Activated CD4-positive, alpha-beta T cell treated with anti-CD3 and anti-CD28 coated beads, Interleukin-2, amount 50 U/mL, for 1 hour (primary cell): Measurements from ENCODE around the gene COL11A1.
"Not testable (repeated sequence)": the region's sequence is repeated elsewhere in the genome, so short reads cannot be mapped to it uniquely, and the experiment has no call there.

Experiments used
- DNase-seq: peaks from one replicate; pipeline ENCODE4 v3.0.0-alpha.2; 2020

Gene COL11A1

DNA sequence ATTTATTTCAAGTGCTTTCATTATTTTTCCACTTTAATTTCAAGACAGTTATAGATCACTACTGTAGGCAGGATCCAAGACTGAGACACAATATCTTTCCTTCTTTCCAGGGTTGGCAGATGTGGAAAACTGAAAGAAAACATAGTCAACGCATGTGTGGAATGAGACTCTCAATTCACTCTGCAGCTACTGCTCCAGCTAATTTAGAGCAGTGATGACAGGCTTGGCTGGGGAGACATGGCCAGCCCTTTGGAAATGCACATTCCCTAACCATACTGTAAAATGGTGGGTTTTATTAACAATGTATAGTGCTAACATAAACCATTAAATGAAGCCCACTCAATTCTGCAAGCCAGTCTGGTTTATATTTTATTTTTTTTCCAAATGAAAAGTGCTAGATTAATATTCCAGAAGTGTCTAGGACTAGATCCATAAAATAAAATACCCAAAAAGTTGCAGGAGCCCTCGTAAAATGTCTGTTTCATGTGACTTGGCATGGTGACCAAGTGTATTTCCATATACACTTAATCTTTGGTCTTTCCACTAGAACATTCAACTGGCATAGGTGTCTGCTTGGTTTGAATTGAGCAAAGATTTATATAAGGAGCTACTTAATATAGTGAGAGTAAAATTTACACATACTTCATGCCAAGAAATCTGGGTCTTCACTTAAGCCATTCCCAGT, 32.9 kb downstream of the COL11A1 start:
- no peak for DNase-seq

DNA sequence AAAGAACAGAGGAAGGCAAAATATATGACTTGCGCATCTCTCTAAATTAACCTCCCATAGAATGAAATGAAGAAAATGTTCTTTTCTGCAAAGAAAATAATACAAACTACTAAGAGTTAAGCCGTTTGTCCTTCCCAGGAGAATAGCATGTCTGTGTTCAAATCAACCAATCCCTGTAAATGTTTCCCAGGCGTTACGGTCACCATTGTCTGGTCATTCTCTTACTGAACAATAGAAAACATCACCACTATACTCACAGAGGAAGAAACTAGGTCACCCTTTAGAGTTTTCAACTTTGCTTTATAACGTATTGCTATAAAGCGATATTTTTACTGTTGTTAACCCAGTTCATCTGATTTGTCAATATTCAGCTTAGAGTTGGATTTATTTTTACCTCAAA, 34.1 kb downstream of the COL11A1 start:
- DNase-seq = no peak

DNA sequence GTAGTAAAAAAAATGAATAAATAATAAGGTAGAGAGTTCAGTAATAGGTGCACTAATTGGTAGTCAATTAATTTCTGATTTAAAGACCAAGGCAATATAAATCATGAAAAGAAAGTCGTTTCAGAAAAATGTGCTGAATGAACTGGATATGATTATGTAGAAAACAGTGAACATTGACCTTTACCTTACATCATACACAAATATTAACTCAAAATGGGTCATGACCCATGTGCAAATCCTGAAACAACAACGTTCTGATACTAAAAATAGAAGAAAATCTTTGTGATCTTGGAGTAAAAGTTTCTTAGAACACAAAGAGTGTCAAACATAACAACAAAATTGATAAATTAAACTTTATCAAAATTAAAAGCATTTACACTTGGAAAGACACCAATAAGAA, 39.1 kb downstream of the COL11A1 start:
- DNase-seq = no peak

DNA sequence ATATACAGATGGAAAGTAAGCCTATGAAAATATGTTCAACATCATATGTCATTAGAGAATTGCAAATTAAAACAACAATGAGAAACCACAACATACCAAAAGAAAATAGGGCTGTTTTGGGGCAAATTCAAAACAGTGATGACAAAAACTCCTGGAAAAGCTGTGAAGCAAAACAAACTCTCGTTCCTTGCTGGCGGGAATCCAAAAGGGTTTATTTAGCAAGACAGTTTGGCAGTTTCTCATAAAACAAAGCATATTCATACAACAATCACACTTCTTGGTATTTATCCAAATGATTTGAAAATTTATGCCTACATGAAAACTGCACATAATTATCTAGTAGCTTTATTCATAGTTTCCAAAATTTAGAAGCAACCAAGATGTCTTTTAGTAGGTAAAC, 44.4 kb downstream of the COL11A1 start:
- no peak for DNase-seq

DNA sequence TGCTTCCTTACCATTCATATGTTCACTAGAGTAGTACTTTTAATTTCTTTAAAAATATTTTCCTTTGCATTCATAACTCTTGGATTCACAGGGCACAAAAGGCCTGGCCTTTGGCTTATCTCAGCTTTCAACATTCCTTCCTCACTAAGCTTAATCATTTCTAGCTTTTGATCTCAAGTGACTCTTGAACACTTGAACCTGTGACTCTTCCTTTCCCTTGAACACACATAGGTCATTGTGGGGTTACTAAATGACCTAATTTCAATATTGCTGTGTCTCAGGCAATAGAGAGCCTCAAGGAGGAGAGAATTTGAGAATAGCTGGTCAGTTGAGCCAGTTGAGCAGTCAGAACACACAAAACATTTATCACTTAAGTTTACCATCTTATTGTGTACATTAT, 49.9 kb downstream of the COL11A1 start:
- DNase-seq = no peak

DNA sequence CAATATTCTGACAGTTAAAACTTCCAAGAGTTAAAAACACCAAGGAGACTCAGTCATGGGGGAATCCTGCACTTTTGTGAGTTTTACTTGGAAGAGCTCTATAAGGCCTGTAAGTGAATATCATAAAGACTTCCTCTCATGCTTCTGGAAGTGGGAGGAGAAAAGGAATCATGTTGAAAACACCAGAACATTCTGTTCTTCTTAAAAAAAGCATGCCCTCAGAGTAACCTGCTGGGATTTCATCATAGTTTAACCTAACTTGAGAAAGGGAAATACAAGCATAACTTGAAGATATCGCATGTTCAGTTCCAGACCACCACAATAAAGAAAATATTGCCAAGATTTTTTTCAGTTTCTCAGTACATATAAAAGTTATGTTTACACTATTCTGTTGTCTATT, 51.9 kb downstream of the COL11A1 start:
- no peak for DNase-seq

DNA sequence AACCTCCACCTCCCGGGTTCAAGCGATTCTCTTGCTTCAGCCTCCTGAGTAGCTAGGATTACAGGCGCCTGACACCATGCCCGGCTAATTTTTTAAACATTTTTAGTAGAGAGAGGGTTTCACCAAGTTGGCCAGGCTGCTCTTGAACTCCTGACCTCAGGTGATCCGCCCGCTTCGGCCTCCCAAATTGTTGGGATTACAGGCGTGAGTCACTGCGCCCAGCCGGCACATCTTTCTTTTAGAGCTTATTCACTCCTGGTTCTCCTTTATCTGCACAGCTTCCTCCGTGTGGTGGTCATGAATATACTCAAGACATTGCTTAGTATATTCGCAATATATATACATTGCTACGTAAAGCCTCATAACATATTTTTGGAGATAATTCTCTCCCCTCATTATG, 80.2 kb downstream of the COL11A1 start:
- DNase-seq = not testable (repeated sequence)

DNA sequence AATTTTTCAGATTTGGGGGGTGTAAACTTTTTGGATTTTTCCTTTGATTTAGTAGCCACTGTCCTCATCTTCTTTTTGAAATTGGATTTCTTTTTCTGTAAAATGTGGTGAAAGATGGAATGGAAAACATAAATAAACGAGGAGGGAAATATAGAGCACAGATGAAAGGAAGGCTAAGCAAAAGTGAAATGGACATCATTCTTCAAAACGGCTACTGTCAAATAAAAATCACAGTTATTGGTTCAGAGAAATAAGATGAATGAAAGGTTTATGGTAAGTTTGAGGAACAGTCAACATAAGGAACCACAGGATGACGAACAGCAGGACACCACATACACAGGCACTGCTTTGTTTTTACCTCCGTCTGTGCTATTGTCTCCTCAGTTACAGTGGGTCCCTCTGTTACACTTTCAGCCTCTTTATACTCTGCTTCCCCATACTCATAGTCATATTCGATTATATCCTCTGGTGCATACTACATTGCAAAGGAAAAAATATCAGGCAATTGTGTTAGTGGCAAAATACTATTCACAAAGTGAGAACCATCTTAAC, 82.4 kb downstream of the COL11A1 start:
- no peak for DNase-seq

DNA sequence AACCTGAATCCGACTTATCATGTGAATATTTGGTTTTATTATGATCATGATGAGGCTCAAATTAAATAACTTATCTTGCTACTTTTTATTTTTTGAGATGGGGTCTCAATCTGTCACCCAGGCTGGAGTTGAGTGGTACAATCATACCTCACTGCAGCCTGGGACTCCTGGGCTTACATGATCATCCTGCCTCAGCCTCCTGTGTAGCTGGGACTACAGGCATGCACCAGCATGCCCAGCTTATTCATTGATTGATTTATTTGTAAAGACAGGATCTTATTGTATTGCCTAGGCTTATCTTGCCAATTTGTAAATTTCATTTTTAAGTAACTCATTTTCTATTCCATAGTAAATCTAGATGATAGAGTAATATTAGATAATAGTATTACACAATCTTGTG, 84.3 kb downstream of the COL11A1 start:
- DNase-seq = no peak

DNA sequence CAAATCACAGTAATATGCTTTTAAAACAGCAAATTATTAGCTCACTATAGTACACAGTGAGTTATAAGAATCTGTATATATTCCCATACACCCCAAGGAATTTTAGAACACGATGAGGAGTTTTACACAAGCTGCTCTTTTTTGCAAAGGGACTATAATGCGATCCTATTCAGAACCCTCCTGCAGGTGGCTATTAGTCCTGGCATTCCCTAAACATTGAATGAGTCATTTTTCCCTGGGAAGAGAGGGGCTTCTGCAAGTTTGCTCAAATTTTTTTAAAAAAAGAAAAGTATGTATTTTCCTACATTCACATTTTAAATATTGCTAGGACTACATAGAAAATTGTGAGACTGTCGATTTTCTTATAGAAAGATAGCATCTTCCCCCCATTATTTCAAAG, 106.3 kb downstream of the COL11A1 start:
- no peak for DNase-seq

DNA sequence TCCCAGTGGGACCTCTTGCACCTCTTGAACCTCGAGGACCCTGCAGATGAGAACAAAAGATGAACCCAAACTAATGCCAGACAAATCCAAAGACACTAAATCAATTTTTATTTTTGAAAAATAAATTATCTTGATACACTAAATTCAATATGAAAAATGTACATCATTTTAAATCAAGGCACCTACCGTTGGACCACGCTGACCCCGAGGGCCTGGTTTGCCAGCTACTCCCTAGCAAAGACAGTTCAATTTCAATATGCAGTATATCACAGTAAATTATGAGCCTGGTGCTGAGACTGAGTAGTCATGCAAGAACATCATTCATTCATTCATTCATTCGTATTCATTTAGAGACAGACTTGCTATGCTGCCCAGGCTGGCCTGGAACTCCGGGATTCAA, 129.4 kb downstream of the COL11A1 start:
- no peak for DNase-seq

DNA sequence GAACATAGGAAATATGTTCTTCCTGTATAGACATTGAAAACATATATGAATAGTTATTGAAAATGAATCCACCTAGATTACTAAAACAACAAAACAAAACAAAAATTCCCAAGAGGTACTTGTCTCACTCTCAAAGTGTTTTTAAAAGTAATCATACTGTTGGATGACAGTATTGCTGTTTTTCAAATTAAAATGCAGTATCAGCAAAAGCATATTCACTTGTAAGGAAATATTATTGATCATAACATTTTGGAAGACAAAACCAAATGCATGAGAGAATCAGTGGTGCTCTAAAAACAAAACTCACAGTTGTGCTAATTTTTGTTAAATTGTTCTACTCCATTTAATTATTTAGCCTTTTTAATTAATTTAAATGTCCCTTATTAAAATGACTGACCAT, 131.0 kb downstream of the COL11A1 start:
- no peak for DNase-seq

DNA sequence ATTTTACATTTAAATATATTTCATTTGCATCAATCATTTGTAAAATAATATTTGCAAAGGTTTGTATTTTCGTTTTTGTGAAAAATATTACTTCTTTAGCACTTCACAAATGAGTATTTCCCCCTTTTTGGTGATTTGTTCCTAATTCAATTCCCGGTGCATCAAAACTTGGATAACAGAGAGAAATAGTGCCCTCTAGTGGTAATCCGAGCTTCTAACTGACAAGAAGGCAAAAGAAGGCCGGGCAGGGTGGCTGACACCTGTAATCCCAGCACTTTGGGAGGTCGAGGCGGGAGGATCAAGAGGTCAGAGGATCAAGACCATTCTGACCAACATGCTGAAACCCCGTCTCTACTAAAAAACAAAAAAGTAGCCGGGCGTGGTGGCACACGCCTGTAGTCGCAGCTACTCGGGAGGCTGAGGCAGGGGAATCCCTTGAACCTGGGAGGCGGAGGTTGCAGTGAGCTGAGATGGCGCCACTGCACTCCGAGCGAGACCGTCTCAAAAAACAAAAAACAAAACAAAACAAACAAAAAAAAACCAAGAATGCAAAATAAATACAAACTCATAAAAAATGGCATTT, 137.7 kb downstream of the COL11A1 start:
- DNase-seq = no peak

DNA sequence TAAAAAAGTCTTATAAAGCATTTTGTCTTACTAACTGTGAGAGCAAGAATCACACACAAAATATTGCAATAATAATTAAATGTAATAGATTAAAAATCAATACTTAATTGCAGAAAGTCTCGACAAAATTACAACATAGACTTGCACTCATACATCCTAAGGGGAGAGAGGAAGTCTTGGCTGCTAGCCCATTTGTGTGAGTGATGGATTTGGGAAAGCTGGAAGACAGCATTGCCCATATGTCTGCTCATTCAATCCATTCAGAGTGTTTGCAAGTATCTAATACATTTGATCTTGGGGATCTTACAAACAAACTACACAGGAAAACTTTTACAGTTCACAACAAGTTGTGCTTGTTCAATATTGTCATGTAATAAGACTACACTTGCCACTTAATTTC, 140.5 kb downstream of the COL11A1 start:
- no peak for DNase-seq

DNA sequence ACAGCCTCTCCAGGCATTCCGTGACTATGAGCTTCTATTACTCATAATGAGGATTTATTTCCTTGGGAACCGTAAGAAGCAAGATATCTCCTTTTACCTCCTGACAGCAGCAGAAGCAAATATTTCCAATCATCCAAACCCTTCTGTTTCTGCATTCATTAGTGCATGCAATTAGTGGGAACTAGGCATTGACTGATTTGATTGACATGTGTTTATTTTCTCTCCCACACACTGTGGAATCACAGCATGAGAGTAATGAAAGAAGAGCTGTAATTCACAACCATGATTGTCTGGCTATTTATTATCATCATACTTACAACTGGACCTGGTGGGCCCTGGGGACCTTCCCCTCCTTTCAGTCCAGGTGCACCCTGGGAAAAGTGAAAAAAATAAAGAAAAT, 146.8 kb downstream of the COL11A1 start:
- no peak for DNase-seq

DNA sequence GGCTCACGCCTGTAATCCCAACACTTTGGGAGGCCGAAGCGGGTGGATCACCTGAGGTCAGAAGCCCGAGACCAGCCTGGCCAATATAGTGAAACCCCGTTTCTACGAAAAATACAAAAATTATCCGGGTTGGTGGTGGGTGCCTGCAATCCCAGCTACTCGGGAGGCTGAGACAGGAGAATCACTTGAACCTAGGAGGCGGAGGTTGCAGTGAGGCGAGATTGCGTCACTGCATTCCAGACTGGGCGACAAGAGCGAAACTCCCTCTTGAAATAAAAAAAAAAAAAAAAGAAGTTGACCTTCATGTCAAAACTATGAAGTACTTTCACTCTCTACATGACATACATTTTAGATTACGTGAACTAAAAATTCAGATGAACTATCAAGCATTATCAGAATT, 153.7 kb downstream of the COL11A1 start:
- no peak for DNase-seq

DNA sequence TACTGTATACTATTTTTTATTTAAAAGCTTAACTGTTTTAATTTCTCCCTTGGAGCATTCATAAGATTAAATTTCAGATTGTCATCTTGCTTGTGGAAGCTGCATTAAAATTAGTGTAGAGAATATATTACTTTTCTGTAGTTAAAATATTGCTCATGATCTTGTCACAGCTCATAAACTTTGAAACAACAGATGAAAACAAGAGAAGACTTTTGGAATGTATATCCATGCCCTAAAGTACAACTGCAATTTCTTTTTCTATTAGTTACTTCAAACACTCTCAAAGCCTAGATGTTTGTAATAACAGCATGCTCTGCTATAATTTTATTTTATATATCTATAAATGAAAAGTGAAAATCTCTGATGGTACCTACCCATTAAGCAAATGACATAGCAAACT, 155.9 kb downstream of the COL11A1 start:
- no peak for DNase-seq

DNA sequence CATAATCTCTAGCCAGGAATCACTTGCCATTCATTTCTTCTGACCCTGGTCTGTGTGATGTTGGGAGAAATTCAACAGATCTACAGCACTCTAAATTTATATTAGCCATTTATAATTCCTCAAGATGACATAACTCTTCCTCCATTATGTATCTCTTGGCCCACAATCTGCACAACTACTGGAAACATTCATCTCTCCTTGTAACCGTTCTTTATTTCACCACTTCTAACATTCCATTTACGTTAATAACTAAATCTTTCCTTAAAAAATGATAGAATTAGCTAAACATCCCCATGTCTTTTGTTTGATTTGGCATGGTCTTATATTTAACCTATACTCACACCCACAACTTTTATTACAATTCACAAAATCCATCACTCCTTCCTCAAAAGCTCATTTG, 166.0 kb downstream of the COL11A1 start:
- no peak for DNase-seq

DNA sequence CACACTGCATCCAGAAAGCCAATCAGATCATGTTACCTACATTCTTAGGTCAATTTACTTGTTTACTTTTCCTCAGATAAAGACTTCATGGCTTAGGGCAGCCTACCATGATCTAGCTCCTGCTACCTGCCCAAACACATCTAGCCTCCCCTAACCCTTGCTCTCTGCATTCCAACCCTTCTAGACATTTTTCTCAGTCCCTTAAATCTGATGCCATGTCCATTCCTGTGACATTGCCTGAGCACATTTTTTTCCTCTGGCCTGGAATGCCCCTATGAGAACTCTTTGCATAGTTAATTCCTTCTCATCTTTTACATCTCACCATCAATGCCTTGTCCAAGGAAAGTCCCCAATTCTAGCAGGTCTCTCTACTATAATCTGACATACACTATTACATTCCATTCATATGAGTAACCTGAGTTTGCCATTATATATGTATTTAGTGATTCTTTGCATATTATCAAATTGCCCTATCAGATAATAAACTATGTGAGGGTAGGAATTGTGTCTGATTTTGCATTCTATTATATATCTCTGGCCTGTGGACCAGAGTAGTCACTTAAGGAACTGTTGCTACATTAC, 166.9 kb downstream of the COL11A1 start:
- no peak for DNase-seq

DNA sequence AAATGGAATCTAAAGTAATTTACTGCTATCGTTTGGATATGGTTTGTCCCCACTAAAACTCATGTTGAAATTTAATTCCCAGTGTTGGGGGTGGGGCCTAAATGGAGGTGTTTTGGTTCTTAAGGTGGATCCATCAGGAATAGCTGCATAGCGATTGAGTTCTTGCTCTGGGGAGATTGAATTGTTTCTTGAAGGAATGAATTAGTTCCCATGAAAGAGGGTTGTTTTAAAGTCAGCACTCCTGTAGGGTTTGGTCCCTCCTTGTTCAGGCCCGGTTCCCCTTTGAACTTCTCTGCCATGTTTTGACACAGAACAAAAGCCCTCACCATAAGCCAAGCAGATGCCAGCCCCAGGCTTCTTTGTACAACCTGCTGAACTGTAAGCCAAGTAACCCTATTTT, 170.9 kb downstream of the COL11A1 start:
- DNase-seq = no peak

DNA sequence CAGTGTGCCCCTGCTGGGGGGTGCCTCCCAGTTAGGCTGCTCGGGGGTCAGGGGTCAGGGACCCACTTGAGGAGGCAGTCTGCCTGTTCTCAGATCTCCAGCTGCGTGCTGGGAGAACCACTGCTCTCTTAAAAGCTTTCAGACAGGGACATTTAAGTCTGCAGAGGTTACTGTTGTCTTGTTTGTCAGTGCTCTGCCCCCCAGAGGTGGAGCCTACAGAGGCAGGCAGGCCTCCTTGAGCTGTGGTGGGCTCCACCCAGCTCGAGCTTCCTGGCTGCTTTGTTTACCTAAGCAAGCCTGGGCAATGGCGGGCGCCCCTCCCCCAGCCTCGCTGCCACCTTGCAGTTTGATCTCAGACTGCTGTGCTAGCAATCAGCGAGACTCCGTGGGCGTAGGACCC, 175.0 kb downstream of the COL11A1 start:
- DNase-seq = not testable (repeated sequence)

DNA sequence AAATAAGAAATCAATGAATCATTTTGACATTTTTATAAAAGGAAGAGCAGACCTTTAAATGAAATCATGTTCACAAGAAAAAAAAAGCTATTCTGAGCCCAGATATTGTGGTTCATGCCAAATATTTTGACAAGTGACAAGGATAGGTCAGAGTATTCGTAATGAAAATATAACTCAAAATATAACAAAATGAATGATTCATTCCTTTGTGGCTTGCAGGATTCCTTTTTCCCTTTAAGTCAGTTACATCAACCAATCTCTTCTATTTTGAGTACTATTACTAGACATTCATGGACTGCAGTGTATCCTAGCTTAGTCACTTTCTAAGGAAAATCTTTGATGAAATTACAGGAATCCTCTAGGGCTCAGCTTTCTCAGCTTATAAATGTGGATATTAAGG, 188.7 kb downstream of the COL11A1 start:
- DNase-seq = no peak

DNA sequence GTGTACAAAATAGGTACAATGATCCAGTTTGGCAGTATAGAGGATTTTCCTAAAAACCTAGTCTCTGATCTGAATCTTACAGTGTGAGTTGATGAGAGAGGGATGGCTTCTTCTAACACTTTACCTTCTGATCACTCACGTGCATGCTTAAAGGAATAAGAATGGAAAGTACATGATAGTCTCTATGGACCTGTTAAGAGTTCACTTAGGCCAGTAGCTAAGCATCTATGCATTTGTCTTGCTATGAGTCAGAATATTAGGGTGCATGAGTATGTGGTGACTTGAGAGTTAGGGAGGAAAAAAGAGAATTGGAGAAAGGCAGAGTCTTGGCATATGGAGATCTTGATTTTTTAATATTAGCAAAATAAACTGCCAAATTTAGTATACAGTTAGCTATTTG, 206.3 kb downstream of the COL11A1 start:
- no peak for DNase-seq

DNA sequence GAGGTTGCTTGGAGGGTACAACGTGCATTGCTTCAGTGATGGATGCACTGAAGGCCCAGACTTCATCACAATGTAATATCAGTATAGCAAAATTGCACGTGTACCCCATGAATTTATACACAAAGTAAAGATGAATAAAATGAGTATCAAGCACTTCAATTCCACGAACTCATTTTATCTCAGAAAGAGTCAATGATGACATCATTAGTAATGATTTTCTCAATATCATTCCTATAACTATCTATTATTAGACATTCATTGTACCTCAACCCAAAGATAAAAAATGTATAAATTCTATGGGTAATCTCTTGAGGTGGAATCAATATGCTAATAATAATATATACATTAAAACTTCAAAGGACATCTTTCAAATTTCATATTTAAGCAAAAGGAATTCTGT, 208.4 kb downstream of the COL11A1 start:
- no peak for DNase-seq

DNA sequence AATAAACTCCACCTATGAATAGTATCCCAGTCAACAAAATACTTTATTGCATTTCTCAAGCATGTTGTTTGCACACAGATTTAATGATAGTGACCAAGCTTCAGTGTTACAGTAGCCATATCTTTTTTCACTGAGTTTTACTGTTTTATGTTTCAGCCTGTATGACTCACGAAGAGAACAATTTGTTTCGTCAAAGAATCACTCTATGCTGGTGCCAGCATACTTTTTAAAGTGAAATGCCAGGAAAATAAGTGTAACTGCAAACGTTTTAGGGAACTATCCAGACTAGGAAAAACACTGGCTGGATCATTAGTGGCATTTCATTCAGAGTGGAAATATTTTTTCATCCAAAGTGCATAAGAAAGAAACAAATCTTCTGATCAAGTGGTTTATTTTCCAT, 210.8 kb downstream of the COL11A1 start:
- no peak for DNase-seq
